22Rv1 (cell line): ENCODE results near the gene NPY4R.
"Not testable (repeated sequence)": the region's sequence is repeated elsewhere in the genome, so short reads cannot be mapped to it uniquely, and the experiment has no call there.

ENCODE experiments used
- ZFX ChIP-seq: fragments of 450-650 bp; IDR thresholded peaks from 2 replicates; pipeline ENCODE4 v1.6.1; 2017; ENCODE audit warnings: antibody characterized with exemption, borderline replicate concordance
- TF ChIP-seq, protein P1 (sequence below): fragments of 450-650 bp; IDR thresholded peaks from 2 replicates; pipeline ENCODE4 v1.5.1; 2017; ENCODE audit warnings: mild to moderate bottlenecking

DNA sequence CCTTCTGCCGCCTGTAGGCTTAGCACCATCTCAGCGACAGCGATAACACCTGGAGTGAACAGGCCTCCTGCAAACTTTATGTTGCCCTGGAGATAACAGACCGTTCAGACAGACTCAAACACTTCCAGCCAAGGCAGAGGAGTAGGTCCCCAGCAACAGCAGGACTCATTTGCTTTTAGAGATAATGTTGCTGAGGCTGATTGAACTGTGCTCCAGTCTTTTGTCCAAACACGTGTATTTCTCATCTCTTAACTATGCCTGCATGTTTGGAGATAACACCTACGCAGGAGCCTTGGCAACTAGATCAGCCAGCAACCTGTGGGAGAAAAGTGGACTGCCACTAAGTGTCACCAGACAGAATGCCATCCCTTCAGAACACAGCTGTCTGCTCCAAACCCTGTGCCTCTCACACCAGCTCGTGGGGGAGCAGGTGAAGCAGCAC, 23.9 kb downstream of the NPY4R start:
- TF ChIP-seq, protein P1, sequence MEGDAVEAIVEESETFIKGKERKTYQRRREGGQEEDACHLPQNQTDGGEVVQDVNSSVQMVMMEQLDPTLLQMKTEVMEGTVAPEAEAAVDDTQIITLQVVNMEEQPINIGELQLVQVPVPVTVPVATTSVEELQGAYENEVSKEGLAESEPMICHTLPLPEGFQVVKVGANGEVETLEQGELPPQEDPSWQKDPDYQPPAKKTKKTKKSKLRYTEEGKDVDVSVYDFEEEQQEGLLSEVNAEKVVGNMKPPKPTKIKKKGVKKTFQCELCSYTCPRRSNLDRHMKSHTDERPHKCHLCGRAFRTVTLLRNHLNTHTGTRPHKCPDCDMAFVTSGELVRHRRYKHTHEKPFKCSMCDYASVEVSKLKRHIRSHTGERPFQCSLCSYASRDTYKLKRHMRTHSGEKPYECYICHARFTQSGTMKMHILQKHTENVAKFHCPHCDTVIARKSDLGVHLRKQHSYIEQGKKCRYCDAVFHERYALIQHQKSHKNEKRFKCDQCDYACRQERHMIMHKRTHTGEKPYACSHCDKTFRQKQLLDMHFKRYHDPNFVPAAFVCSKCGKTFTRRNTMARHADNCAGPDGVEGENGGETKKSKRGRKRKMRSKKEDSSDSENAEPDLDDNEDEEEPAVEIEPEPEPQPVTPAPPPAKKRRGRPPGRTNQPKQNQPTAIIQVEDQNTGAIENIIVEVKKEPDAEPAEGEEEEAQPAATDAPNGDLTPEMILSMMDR = not testable (repeated sequence)
- not testable (repeated sequence) for TF ChIP-seq ZFX
